Smooth muscle cell (in vitro differentiated cells): Measurements from ENCODE around the gene PANK4. TPM values are rescaled to one million over a fixed set of nuclear protein-coding genes. Genes with fewer than 3 reads are reported as not detected.

Experiments used
- DNase-seq: peaks from one replicate; lab custom pipeline; 2025; ENCODE audit not compliant: unreplicated experiment; lab: John Stamatoyannopoulos, UW
- H2AFZ ChIP-seq: fragments of 200-600 bp; sonication (generic); 2 replicates; pipeline ENCODE4 v1.6.0; 2016; ENCODE audit warnings: antibody characterized with exemption, low read depth, mild to moderate bottlenecking
- H3F3A ChIP-seq: fragments of 200-600 bp; sonication (generic); 2 replicates; pipeline ENCODE4 v1.6.0; 2017; ENCODE audit warnings: antibody characterized with exemption, low read depth
- H3K27ac ChIP-seq: fragments of 200-600 bp; sonication (generic); 2 replicates; pipeline ENCODE4 v1.5.1; 2016; ENCODE audit warnings: low read depth, mild to moderate bottlenecking
- H3K27me3 ChIP-seq: fragments of 200-600 bp; sonication (generic); 2 replicates; pipeline ENCODE4 v1.6.1; 2016; ENCODE audit warnings: low read depth, mild to moderate bottlenecking
- H3K36me3 ChIP-seq: fragments of 200-600 bp; sonication (generic); 2 replicates; pipeline ENCODE4 v1.5.1; 2016; ENCODE audit warnings: low read depth
- H3K4me1 ChIP-seq: fragments of 200-600 bp; sonication (generic); 2 replicates; pipeline ENCODE4 v1.5.1; 2016; ENCODE audit warnings: low read depth
- H3K4me2 ChIP-seq: fragments of 200-600 bp; sonication (generic); 2 replicates; pipeline ENCODE4 v1.6.0; 2016; ENCODE audit warnings: mild to moderate bottlenecking
- H3K4me3 ChIP-seq: fragments of 200-600 bp; sonication (generic); 2 replicates; pipeline ENCODE4 v1.5.1; 2016; ENCODE audit warnings: mild to moderate bottlenecking
- H3K79me2 ChIP-seq: fragments of 200-600 bp; sonication (generic); 2 replicates; pipeline ENCODE4 v1.6.0; 2016; ENCODE audit warnings: low read depth, mild to moderate bottlenecking
- H3K9ac ChIP-seq: fragments of 200-600 bp; sonication (generic); 2 replicates; pipeline ENCODE4 v1.6.0; 2016; ENCODE audit warnings: low read depth
- H3K9me3 ChIP-seq: fragments of 200-600 bp; sonication (generic); replicated peaks from 2 replicates; pipeline ENCODE4 v1.5.1; 2016; ENCODE audit warnings: low read depth
- H4K20me1 ChIP-seq: fragments of 200-600 bp; sonication (generic); 2 replicates; pipeline ENCODE4 v1.6.0; 2016; ENCODE audit warnings: low read depth
- CTCF ChIP-seq: fragments of 200-600 bp; sonication (generic); IDR thresholded peaks from 2 replicates; pipeline ENCODE4 v1.5.1; 2017; ENCODE audit warnings: borderline replicate concordance, mild to moderate bottlenecking, antibody characterized with exemption; ENCODE audit not compliant: insufficient read depth, poor library complexity, severe bottlenecking
- WGBS: methylation state at CpG from one replicate; pipeline ENCODE4 v1.1.7; 2016; ENCODE audit warnings: low lambda C conversion rate; 5-methylcytosine and 5-hydroxymethylcytosine counted together
- polyA plus RNA-seq: library from polyadenylated mRNA; unstranded; fragments of >200 nt; fragmentation: Nextera tagmentation; extraction: Ambion mirVana; gene quantifications from 2 replicates; pipeline ENCODE4 v1.2.1, GENCODE V29; 2016
- total RNA-seq: library from RNA; depleted of rRNA; stranded (reverse); fragments of >200 nt; gene quantifications from 2 replicates; pipeline ENCODE4 v1.2.3, GENCODE V29; 2014

The PANK4 gene
- total and polyA plus RNA-seq, 2 experiments from 2014 or later, result 28.4 to 28.7 TPM

DNA sequence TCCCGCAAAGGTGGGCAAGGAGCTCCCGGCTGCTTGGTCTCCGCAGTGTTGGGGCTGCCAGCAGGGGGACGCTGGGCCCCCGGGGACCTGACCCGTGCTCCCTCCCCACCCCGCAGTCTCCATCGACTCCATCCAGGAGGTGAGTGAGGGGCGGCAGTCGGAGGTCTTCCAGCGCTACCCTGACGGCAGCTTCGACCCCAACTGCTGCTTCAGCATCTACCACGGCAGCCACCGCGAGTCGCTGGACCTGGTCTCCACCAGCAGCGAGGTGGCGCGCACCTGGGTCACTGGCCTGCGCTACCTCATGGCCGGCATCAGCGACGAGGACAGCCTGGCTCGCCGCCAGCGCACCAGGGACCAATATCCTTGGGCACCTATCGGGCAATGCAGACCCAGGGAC, 46.8 kb downstream of the PANK4 start:
- Histone ChIP-seq H4K20me1 (no peaks in the 10 kb centered on the region), H3K79me2 (no peaks in the 10 kb centered on the region), H2AFZ (no peak overlapping the region), H3K36me3 (no peaks in the 10 kb centered on the region), H3K4me3 (no peak overlapping the region), H3K27me3 (no peaks in the 10 kb centered on the region), H3K4me2 (no peak overlapping the region), H3K9me3 (no peaks in the 10 kb centered on the region), H3F3A (no peaks in the 10 kb centered on the region), H3K27ac (no peak overlapping the region), H3K9ac (no peak overlapping the region), H3K4me1 (peaks cover 9% of the 10 kb centered on the region)
- TF ChIP-seq CTCF, result no peak
- 95% methylated on average over 23 of the region's 28 CpGs for WGBS
- no peak for DNase-seq

GRCh38 chr1:2479186-2479585, 47.2 kb downstream of the PANK4 start:
- Histone ChIP-seq H3K79me2 (no peaks in the 10 kb centered on the region), H4K20me1 (no peaks in the 10 kb centered on the region), H3K4me3 (no peak overlapping the region), H3K9me3 (no peaks in the 10 kb centered on the region), H3K27me3 (no peaks in the 10 kb centered on the region), H3K27ac (no peak overlapping the region), H2AFZ (no peak overlapping the region), H3F3A (no peaks in the 10 kb centered on the region), H3K36me3 (no peaks in the 10 kb centered on the region), H3K4me2 (no peak overlapping the region), H3K9ac (no peak overlapping the region), H3K4me1 (peaks cover 13% of the 10 kb centered on the region)
- WGBS, result 81% methylated on average over 20 of the region's 20 CpGs
- no peak for DNase-seq
- no peak for TF ChIP-seq CTCF

DNA sequence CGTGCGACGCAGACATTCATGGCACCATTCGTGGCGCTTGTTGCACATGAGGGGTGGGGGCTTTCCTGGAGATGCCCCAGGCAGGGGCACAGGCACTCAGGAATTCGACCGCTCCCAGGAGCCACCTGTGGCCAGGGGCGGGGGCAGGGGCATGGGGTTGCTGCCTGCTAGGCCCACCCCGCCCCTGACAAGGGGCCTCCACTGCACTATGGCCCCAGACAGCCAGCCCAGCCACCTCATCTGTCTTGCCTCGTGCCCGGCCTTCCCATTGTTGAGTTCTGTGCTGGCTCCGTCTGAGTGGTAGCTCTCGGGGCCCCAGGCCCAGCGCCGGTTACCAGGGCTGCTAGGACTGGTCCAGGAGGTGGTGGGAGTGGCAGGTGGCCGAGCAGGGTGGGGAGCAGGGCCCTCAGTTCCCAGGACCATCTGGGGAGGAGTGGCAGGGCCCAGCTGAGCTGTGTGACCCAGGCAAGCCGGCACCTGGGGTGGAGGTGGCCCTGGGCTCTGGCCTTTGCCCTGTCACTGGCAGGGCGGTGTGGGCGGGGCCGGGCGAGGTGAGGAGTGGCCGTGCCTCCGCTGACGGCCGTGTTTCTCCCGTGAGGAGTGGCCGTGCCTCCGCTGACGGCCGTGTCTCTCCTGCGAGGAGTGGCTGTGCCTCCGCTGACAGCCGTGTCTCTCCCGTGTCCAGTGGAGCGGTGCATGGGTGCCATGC, 48.5 kb downstream of the PANK4 start:
- H3K79me2 ChIP-seq, result no peaks in the 10 kb centered on the region
- H3K9me3 ChIP-seq, result no peaks in the 10 kb centered on the region
- WGBS, result 87% methylated on average over 28 of the region's 35 CpGs
- H4K20me1 ChIP-seq, result no peaks in the 10 kb centered on the region
- DNase-seq, result no peak
- no peak overlapping the region for H2AFZ ChIP-seq
- no peaks in the 10 kb centered on the region for H3K27me3 ChIP-seq
- H3K4me1 ChIP-seq, result peaks cover 19% of the 10 kb centered on the region
- no peak for TF ChIP-seq CTCF
- no peak overlapping the region for H3K27ac ChIP-seq
- H3K9ac ChIP-seq, result no peak overlapping the region
- no peaks in the 10 kb centered on the region for H3F3A ChIP-seq
- no peak overlapping the region for H3K4me2 ChIP-seq
- no peak overlapping the region for H3K4me3 ChIP-seq
- no peaks in the 10 kb centered on the region for H3K36me3 ChIP-seq

GRCh38 chr1:2477309-2477708, 49.1 kb downstream of the PANK4 start:
- H3K27ac ChIP-seq, result no peak overlapping the region
- no peaks in the 10 kb centered on the region for H3K9me3 ChIP-seq
- no peak overlapping the region for H3K9ac ChIP-seq
- H3K4me3 ChIP-seq, result no peak overlapping the region
- TF ChIP-seq CTCF, result no peak
- no peak for DNase-seq
- H2AFZ ChIP-seq, result no peak overlapping the region
- WGBS, result 88% methylated on average over 10 of the region's 12 CpGs
- H3K27me3 ChIP-seq, result no peaks in the 10 kb centered on the region
- no peaks in the 10 kb centered on the region for H4K20me1 ChIP-seq
- no peaks in the 10 kb centered on the region for H3K79me2 ChIP-seq
- H3F3A ChIP-seq, result no peaks in the 10 kb centered on the region
- no peak overlapping the region for H3K4me2 ChIP-seq
- no peaks in the 10 kb centered on the region for H3K36me3 ChIP-seq
- peaks cover 19% of the 10 kb centered on the region for H3K4me1 ChIP-seq
